Activated naive CD4-positive, alpha-beta T cell treated with anti-CD3 and anti-CD28 coated beads for 36 hours (primary cell): ENCODE measurements around the gene EDAR. TPM values are rescaled to one million over a fixed set of nuclear protein-coding genes. Genes with fewer than 3 reads are reported as not detected.

Experiments
- CTCF ChIA-PET: fragments of 350-600 bp; sonication (Branson Sonifier 250); formaldehyde crosslinking; loops from one replicate; lab custom pipeline; 2021; ENCODE audit warnings: antibody characterized with exemption; lab: Charles Lee
- DNase-seq: peaks from one replicate; pipeline ENCODE4 v3.0.0-alpha.2; 2020
- H3K27ac Mint-ChIP-seq: one replicate; pipeline ENCODE4 v1.8.0; 2021; ENCODE audit warnings: mild to moderate bottlenecking, mixed read lengths
- H3K27me3 Mint-ChIP-seq: one replicate; pipeline ENCODE4 v1.8.0; 2021; ENCODE audit warnings: low read depth, mixed read lengths
- H3K36me3 Mint-ChIP-seq: one replicate; pipeline ENCODE4 v1.8.0; 2021; ENCODE audit warnings: low read depth, mixed read lengths
- H3K4me1 Mint-ChIP-seq: one replicate; pipeline ENCODE4 v1.8.0; 2021; ENCODE audit warnings: low read depth, mixed read lengths
- H3K4me3 Mint-ChIP-seq: one replicate; pipeline ENCODE4 v1.8.0; 2021; ENCODE audit warnings: mild to moderate bottlenecking, moderate library complexity, mixed read lengths
- H3K9me3 Mint-ChIP-seq: one replicate; pipeline ENCODE4 v1.8.0; 2021; ENCODE audit warnings: mixed read lengths
- intact Hi-C: fragments of 100-400 bp; cut with micrococcal nuclease; formaldehyde crosslinking; loops from one replicate; pipeline ENCODE4 v1.15.1; 2023
- total RNA-seq, 2 experiments: library from RNA; stranded (reverse); gene quantifications; one replicate each; pipeline ENCODE4 v1.2.3, GENCODE V29; 2021

The EDAR gene
- total RNA-seq, 2 experiments from 2014 or later, result 1.1 to 1.3 TPM

DNA sequence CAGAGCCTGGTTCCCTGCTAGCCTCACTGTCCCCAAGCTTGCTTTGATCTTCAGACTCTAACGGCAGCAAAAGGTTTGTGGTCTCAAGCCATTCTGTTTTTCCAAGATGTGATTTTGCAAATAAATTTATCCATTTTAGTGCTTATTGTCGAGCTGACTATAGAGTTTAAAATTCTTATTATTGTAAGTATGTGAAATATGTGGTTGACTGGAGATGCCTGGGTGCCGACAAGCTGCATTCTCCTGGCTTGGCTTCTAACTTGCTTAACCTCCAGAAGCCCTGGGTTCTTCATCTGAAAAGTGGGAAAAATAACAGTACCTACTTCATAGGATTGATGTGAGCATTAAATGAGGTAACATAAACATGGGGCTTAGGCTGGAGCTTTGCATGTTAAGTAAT, 9.9 kb upstream of the EDAR start:
- CTCF ChIA-PET, result interaction anchor here (0.7 to 1.2 kb wide), 5 partner anchors 8 to 395 kb away, joined by 3 to 5 read pairs (median 4); partner anchors contain the start of gene EDAR
- H3K27me3 Mint-ChIP-seq, result no peaks in the 10 kb centered on the region
- H3K4me3 Mint-ChIP-seq, result no peak overlapping the region
- no peaks in the 10 kb centered on the region for H3K36me3 Mint-ChIP-seq
- DNase-seq, result no peak
- intact Hi-C loops, result no loop called here
- H3K9me3 Mint-ChIP-seq, result no peaks in the 10 kb centered on the region
- H3K27ac Mint-ChIP-seq, result no peak overlapping the region
- H3K4me1 Mint-ChIP-seq, result peaks cover 18% of the 10 kb centered on the region

DNA sequence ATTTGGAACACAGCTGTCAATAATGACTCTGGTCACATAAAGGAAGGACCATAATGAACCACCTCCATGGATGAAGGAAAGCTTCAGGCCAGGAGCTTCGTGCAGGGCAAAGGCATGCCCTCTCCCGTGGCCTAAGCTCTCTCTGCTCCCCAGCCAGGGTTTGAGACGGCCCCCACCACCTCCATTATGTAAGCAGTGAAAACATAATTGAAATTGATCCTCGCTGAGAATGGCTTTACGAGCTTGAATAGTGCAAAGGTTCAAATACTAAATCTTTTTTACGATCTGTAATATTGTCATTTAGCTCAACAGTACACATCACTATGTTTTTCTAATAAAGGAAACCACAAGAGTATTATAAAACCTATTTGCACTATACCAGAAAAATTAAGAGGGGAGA, 5.2 kb upstream of the EDAR start:
- DNase-seq, result no peak
- intact Hi-C loops, result no loop called here
- CTCF ChIA-PET, result interaction anchor here (0.9 to 1.0 kb wide), 2 partner anchors 65 to 208 kb away, joined by 3 to 4 read pairs; partner anchors contain the start of gene CCDC138
- no peaks in the 10 kb centered on the region for H3K36me3 Mint-ChIP-seq
- no peaks in the 10 kb centered on the region for H3K9me3 Mint-ChIP-seq
- no peak overlapping the region for H3K4me3 Mint-ChIP-seq
- H3K27me3 Mint-ChIP-seq, result no peaks in the 10 kb centered on the region
- no peak overlapping the region for H3K27ac Mint-ChIP-seq
- peaks cover 16% of the 10 kb centered on the region for H3K4me1 Mint-ChIP-seq

DNA sequence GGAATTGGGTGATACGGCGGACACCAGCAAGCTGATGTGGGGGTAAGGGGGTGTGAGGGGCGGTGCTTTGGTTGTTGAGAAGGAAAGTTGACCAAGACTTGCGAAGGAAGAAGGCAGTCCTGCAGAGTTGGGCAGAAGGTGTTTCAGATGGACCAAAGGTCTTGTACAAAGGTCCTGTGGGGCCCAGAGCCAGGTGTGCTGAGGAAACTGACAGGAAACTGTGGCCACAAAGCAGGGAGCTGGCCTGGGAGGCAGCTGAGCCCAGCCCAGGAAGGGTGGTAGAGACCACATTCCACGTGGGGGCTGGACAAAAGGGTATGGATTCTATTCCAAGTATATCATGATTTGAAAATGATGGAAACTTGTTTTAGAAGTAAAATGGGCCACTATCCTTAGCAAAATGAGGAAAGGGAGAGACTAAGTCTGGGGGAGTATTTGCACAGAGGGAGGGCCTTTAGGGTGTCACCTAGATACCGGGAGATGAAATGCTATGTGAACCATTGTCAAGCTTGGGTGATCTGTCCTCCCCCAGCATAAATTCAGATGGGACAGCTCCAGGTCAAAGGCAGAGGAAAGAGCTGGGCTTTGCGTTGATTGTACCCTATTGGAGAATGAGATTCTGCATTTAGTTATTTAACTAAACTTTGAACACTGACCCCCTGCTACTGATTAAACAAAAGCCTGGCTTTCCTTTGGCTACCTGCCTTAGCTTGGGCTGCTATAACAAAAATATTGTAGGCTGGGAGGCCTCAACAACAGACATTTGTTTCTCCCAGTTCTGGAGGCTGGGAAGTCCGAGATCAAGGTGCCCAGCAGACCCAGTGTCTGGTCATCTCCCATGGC, 4.3 kb upstream of the EDAR start:
- intact Hi-C loops, result no loop called here
- no peak overlapping the region for H3K27ac Mint-ChIP-seq
- H3K27me3 Mint-ChIP-seq, result no peaks in the 10 kb centered on the region
- H3K9me3 Mint-ChIP-seq, result no peaks in the 10 kb centered on the region
- CTCF ChIA-PET, result no interaction called here
- no peaks in the 10 kb centered on the region for H3K36me3 Mint-ChIP-seq
- DNase-seq, result no peak
- no peak overlapping the region for H3K4me3 Mint-ChIP-seq
- peaks cover 18% of the 10 kb centered on the region for H3K4me1 Mint-ChIP-seq

DNA sequence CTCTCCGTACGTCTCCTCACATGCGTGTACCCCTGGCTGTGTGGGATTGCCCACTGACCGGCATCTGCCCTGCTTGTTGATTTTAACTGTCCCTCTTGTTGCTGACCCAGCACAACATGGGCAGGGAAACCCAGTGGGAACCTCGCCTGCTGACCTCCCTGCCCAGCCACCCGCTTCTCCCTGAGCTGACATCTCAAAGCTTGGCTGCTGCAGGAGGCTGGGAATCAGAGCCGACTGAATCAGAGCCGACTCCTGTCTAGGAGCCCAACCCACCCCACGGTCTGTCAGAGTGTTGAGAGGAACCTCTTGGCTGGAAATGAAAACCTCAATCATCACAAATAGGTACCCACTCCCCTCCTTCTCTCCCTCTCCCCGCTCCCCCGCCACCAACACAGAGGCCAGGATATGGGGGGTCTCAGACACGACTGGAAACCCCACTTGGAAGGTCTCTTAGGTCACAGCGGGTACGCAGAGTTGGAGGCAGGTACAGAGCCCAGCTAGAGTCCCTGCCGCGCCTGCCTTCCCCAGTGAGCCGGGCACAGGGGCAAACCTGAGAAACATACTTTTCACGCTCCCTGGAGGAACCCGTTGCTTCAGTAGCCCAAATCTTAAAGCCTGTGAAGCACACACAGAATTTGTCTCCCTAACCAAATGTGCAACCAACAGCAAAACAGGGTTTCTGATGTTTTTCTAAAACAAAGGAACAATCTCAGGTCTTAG, 784 bp downstream of the EDAR start:
- intact Hi-C loops, result loop anchor here (1.0 to 10.0 kb wide), 6 partner anchors 138 to 524 kb away; partner anchors contain the start of genes LIMS1 and RANBP2
- Mint-ChIP-seq H3K4me1 (peaks cover 65% of the 10 kb centered on the region), H3K9me3 (no peaks in the 10 kb centered on the region), H3K36me3 (no peaks in the 10 kb centered on the region), H3K4me3 (peak overlapping the region; percentile 78), H3K27ac (no peak overlapping the region), H3K27me3 (no peaks in the 10 kb centered on the region)
- CTCF ChIA-PET, result interaction anchor here (0.6 to 11.6 kb wide), 17 partner anchors 10 to 134 kb away, joined by 3 to 153 read pairs (median 4); no protein-coding TSS in a partner anchor
- DNase-seq, result peak; percentile 29

DNA sequence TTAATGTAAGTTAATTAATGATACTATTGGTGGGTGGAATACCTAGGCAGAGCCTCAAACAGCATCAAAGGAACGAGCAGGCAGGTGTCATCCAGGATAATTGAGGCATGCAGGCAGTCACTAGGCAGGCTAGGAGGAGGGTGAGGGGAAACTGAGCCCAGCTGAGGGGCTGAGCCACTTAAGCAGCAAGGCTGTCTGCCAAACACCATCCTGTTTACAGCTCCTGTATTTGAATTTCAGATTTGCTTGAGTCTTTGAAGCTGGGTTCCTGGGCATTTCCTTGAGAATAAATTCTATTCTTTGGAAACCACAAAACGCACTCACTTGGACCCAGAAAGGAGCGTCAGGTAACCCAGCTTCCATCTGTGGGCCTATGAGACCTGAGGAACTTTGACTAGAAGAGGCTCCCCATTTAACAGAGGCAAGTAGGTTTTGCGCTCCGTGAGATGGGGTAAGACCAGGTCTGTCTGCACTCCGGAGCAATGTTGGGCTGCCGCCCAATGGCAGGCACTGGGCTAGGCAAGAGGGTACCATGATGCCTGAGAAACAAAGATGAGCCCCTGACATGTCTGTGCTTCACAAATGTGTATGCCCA, 2.0 kb downstream of the EDAR start:
- CTCF ChIA-PET, result interaction anchor here (0.6 to 11.6 kb wide), 19 partner anchors 8 to 130 kb away, joined by 3 to 153 read pairs (median 4); no protein-coding TSS in a partner anchor
- Mint-ChIP-seq H3K27ac (peak overlapping the region; percentile 67), H3K4me1 (peaks cover 69% of the 10 kb centered on the region), H3K27me3 (no peaks in the 10 kb centered on the region), H3K9me3 (no peaks in the 10 kb centered on the region), H3K36me3 (no peaks in the 10 kb centered on the region), H3K4me3 (peak overlapping the region; percentile 78)
- peak; percentile 85 for DNase-seq
- intact Hi-C loops, result loop anchor here (1.0 to 10.0 kb wide), 11 partner anchors 20 to 525 kb away; partner anchors contain the start of genes CCDC138, LIMS1 and RANBP2

DNA sequence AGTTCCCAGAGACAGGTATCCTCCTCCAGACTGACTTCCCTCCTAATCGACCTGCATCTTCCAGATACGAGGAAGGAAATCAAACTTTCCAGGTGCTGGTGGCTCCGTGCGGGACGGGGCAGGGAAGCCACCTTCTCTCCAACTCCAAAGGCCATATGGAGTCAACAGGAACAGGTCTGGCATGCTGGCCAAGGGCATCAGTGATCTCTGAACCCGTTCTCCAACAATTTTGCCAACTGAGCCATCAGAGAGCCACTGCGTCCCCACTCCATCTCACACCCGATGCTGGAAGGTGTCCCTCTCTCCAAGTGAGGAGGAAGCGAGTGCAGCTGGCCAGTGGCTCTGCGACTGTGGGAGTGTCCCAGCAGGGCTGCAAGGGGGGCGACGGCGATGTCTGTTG, 5.4 kb downstream of the EDAR start:
- no peaks in the 10 kb centered on the region for H3K27me3 Mint-ChIP-seq
- no peak overlapping the region for H3K27ac Mint-ChIP-seq
- intact Hi-C loops, result loop anchor here (10.0 kb wide), 1 partner anchor 449 kb away; the partner anchor contains the start of gene LIMS1
- no peak overlapping the region for H3K4me3 Mint-ChIP-seq
- no peaks in the 10 kb centered on the region for H3K9me3 Mint-ChIP-seq
- no peak for DNase-seq
- CTCF ChIA-PET, result interaction anchor here (1.8 to 11.6 kb wide), 2 partner anchors 8 to 56 kb away, joined by 10 to 153 read pairs; no protein-coding TSS in a partner anchor
- no peaks in the 10 kb centered on the region for H3K36me3 Mint-ChIP-seq
- H3K4me1 Mint-ChIP-seq, result peaks cover 82% of the 10 kb centered on the region

DNA sequence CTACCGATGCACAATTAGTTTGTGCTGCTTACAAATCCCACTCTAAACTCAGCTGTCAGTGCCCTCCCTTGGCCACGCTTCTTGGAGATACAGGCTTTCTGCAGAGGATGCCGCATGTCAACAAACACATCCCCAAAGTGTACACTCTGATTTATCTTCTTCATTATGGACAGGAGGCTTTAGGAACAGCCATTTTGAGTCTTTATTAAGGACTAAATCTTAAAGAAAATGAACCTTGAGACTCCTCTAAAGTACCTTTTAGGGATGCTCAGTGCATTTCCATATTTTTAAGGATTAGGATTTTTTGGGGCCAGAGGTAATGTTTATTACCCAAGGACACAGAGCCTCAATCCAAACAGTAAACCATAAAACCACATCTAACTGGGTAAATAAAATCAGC, 6.0 kb downstream of the EDAR start:
- Mint-ChIP-seq H3K27me3 (no peaks in the 10 kb centered on the region), H3K27ac (no peak overlapping the region), H3K36me3 (no peaks in the 10 kb centered on the region), H3K4me3 (no peak overlapping the region), H3K9me3 (no peaks in the 10 kb centered on the region), H3K4me1 (peaks cover 82% of the 10 kb centered on the region)
- no peak for DNase-seq
- CTCF ChIA-PET, result interaction anchor here (11.6 kb wide), 1 partner anchor 55 kb away, joined by 153 read pairs; no protein-coding TSS in a partner anchor
- intact Hi-C loops, result loop anchor here (10.0 kb wide), 1 partner anchor 448 kb away; the partner anchor contains the start of gene LIMS1

DNA sequence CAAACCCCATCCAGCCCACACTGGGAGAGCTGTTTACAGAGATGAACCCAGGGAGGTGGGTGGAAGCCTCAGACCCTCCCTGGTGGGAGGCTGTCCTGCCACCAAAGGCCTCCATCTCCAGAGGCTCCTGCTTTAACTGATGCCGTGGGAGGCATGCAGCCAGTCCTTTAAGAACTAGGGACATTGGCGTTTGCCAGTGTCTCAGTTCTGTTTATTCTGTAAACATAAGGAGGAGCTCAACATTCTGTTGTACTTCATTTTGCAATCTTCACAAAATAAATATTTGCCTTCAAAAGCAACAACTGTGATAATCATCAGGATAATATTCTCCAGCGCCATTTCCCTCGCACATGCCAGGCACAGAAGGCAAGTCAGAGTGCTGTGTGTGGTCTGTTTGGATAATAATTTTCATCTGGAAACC, 6.8 kb downstream of the EDAR start:
- CTCF ChIA-PET, result interaction anchor here (11.6 kb wide), 1 partner anchor 55 kb away, joined by 153 read pairs; no protein-coding TSS in a partner anchor

DNA sequence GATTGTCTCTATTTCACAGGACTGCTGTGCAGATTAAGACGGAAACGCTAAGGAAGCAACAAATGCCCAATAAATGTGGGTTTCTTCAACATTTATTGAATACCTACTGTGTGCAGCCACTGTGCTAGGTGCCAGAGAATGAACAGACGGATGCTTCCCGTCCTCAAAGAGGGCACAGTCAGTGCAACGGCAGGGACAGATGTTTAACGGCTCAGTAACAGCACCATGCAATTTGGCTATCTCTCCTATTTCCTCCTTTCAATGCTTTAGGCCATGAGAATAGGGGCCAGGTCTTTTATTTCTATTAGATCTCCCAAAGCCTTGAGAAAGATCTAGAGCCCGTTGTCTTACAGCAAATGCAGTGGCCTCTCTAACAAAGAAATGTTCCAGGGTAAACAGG, 7.2 kb downstream of the EDAR start:
- H3K4me3 Mint-ChIP-seq, result no peak overlapping the region
- H3K27ac Mint-ChIP-seq, result no peak overlapping the region
- intact Hi-C loops, result loop anchor here (10.0 kb wide), 1 partner anchor 447 kb away; the partner anchor contains the start of gene LIMS1

More for the DNA sequence above, 6.8 kb downstream of the EDAR start:
- no peak for DNase-seq
- no peaks in the 10 kb centered on the region for H3K36me3 Mint-ChIP-seq
- intact Hi-C loops, result loop anchor here (10.0 kb wide), 1 partner anchor 447 kb away; the partner anchor contains the start of gene LIMS1
- H3K27ac Mint-ChIP-seq, result no peak overlapping the region
- peaks cover 76% of the 10 kb centered on the region for H3K4me1 Mint-ChIP-seq
- no peak overlapping the region for H3K4me3 Mint-ChIP-seq
- H3K9me3 Mint-ChIP-seq, result no peaks in the 10 kb centered on the region
- H3K27me3 Mint-ChIP-seq, result no peaks in the 10 kb centered on the region

DNA sequence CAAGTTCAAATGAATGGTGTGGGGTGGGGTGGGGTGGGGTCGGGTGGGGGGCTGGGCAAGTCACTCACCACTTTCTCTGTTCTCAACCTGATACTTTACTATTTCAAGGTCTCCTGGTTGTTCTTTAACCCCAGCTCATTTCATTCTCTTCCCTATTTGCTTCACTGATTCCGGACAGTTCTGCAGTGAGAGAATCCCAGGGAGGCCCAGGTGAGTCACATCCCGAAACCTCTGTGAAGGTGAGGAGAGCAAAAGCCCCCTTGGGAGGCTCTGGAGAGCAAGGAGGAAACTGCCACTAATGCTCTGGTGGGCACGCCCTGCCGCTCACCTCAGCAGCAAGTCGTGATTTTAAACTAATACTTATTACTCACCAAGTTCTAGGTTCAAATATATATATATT, 8.9 kb downstream of the EDAR start:
- CTCF ChIA-PET, result interaction anchor here (2.4 kb wide), 1 partner anchor 9 kb away, joined by 7 read pairs; the partner anchor contains the start of gene EDAR

More for the DNA sequence above, 7.2 kb downstream of the EDAR start:
- peak; percentile 26 for DNase-seq
- CTCF ChIA-PET, result interaction anchor here (1.0 to 11.6 kb wide), 2 partner anchors 14 to 54 kb away, joined by 4 to 153 read pairs; no protein-coding TSS in a partner anchor
- peaks cover 73% of the 10 kb centered on the region for H3K4me1 Mint-ChIP-seq
- H3K36me3 Mint-ChIP-seq, result no peaks in the 10 kb centered on the region
- H3K27me3 Mint-ChIP-seq, result no peaks in the 10 kb centered on the region
- no peaks in the 10 kb centered on the region for H3K9me3 Mint-ChIP-seq

DNA sequence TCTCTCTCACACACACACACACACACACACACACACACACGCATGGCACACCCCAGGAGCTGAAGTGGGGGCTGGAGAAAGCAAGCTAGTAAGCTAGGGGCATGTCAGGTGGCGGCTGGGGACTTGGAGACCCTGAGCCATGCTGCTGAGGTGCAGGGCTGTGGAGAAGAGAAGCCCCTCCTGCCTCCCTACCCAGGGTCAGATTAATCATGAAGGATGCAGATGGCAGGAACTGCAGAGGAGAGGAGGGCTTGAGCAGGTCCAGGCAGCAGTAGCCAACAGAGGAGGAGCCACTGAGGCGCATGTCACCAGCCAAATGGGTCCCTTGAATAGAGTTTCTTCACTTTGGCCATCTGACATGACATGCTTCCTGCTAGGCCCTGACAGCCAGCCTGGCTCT, 9.6 kb downstream of the EDAR start:
- Mint-ChIP-seq H3K27me3 (no peaks in the 10 kb centered on the region), H3K4me3 (no peak overlapping the region), H3K9me3 (no peaks in the 10 kb centered on the region), H3K27ac (no peak overlapping the region), H3K36me3 (no peaks in the 10 kb centered on the region), H3K4me1 (peaks cover 75% of the 10 kb centered on the region)
- CTCF ChIA-PET, result interaction anchor here (2.4 to 2.8 kb wide), 2 partner anchors 10 to 11 kb away, joined by 7 to 13 read pairs; partner anchors contain the start of gene EDAR
- intact Hi-C loops, result no loop called here
- no peak for DNase-seq

More for the DNA sequence above, 8.9 kb downstream of the EDAR start:
- Mint-ChIP-seq H3K36me3 (no peaks in the 10 kb centered on the region), H3K4me3 (no peak overlapping the region), H3K4me1 (peaks cover 73% of the 10 kb centered on the region), H3K9me3 (no peaks in the 10 kb centered on the region), H3K27me3 (no peaks in the 10 kb centered on the region), H3K27ac (no peak overlapping the region)
- DNase-seq, result no peak
- intact Hi-C loops, result loop anchor here (10.0 kb wide), 1 partner anchor 445 kb away; the partner anchor contains the start of gene LIMS1
